Testis (tissue), 2 donors: ENCODE data around the gene GID4.

Experiments
- CTCF ChIP-seq, 3 experiments: fragments of 450-650 bp in 2 of 3; fragments of 200-600 bp in 1 of 3; sonication (generic) in 1 of 3; IDR thresholded peaks; one replicate each; pipeline ENCODE4 v1.5.1; 2016 to 2019; ENCODE audit warnings: antibody characterized with exemption in 3 of 3, mild to moderate bottlenecking in 2 of 3, moderate library complexity in 1 of 3
- POLR2A ChIP-seq: fragments of 450-650 bp; IDR thresholded peaks from one replicate; pipeline ENCODE4 v1.6.1; 2017; ENCODE audit warnings: antibody characterized with exemption, mild to moderate bottlenecking, moderate library complexity

GRCh38 chr17:18027280-18027679 is 11.9 kb upstream of the GID4 start:
- TF ChIP-seq CTCF (IDR thresholded peaks at IDR 0.05): no peak
- TF ChIP-seq POLR2A: no peak
